HUES48 (cell line): ENCODE data around the gene PLXNA2.

Experiments
- H3K27ac ChIP-seq: one replicate; pipeline ENCODE4 v1.7.0; 2013; ENCODE audit warnings: low read depth, low read length, inconsistent platforms
- H3K27me3 ChIP-seq: 2 replicates; pipeline ENCODE4 v1.6.1; 2013; ENCODE audit warnings: mild to moderate bottlenecking, low read length; ENCODE audit not compliant: control insufficient read depth, insufficient read depth
- H3K36me3 ChIP-seq: 2 replicates; pipeline ENCODE4 v1.6.1; 2013; ENCODE audit warnings: low read length; ENCODE audit not compliant: control insufficient read depth, insufficient read depth
- H3K4me1 ChIP-seq: 2 replicates; pipeline ENCODE4 v1.6.1; 2013; ENCODE audit warnings: mild to moderate bottlenecking, low read length; ENCODE audit not compliant: control insufficient read depth, insufficient read depth
- H3K4me3 ChIP-seq: 2 replicates; pipeline ENCODE4 v1.5.1; 2013; ENCODE audit warnings: mild to moderate bottlenecking, low read depth, low read length
- H3K9ac ChIP-seq: 2 replicates; pipeline ENCODE4 v1.6.1; 2013; ENCODE audit warnings: mild to moderate bottlenecking, low read depth, low read length, moderate library complexity
- H3K9me3 ChIP-seq: 2 replicates; pipeline ENCODE4 v1.6.1; 2013; ENCODE audit warnings: low read length; ENCODE audit not compliant: control insufficient read depth, insufficient read depth

Gene PLXNA2

DNA sequence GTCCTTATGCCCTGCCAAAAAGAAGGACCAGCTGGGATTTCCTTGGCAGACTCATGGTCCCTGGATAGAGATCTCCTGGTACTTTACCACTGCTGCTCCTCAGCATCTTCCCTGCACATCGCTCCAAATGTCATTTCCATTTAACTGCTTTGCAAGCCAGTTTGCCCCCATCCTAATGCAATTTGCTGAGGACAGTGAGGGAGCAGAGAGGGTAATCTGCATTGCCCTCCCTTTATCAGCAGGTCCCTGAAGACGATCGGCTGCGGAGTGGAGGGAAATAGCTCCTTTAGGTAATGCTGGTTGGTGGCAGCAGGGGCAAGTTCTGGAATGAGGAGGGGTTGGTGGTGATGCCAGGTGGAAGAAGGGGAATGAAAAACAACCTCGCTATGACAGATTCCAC lies 2.7 kb downstream of the PLXNA2 start:
- Histone ChIP-seq H3K27me3 (peaks cover 72% of the 10 kb centered on the region), H3K27ac (no peak overlapping the region), H3K4me3 (no peak overlapping the region), H3K9me3 (no peaks in the 10 kb centered on the region), H3K9ac (no peak overlapping the region), H3K4me1 (peaks cover 22% of the 10 kb centered on the region), H3K36me3 (no peaks in the 10 kb centered on the region)

GRCh38 chr1:208240662-208241355 lies 3.4 kb downstream of the PLXNA2 start:
- H3K27me3 ChIP-seq, result peaks cover 66% of the 10 kb centered on the region
- peaks cover 29% of the 10 kb centered on the region for H3K4me1 ChIP-seq
- no peak overlapping the region for H3K4me3 ChIP-seq
- H3K9ac ChIP-seq, result no peak overlapping the region
- H3K27ac ChIP-seq, result no peak overlapping the region
- H3K9me3 ChIP-seq, result no peaks in the 10 kb centered on the region
- H3K36me3 ChIP-seq, result no peaks in the 10 kb centered on the region

GRCh38 chr1:208239473-208240381 lies 4.5 kb downstream of the PLXNA2 start:
- Histone ChIP-seq H3K27me3 (peaks cover 56% of the 10 kb centered on the region), H3K4me3 (no peak overlapping the region), H3K4me1 (peaks cover 26% of the 10 kb centered on the region), H3K36me3 (no peaks in the 10 kb centered on the region), H3K9me3 (no peaks in the 10 kb centered on the region), H3K27ac (no peak overlapping the region), H3K9ac (no peak overlapping the region)

- peaks cover 28% of the 10 kb centered on the region for H3K4me1 ChIP-seq
- H3K27me3 ChIP-seq, result peaks cover 50% of the 10 kb centered on the region
- no peak overlapping the region for H3K27ac ChIP-seq
- no peak overlapping the region for H3K9ac ChIP-seq
- no peaks in the 10 kb centered on the region for H3K9me3 ChIP-seq
- H3K36me3 ChIP-seq, result no peaks in the 10 kb centered on the region
- H3K4me3 ChIP-seq, result no peak overlapping the region
Measured at GRCh38 chr1:208238710-208239472, 5.3 kb downstream of the PLXNA2 start.

DNA sequence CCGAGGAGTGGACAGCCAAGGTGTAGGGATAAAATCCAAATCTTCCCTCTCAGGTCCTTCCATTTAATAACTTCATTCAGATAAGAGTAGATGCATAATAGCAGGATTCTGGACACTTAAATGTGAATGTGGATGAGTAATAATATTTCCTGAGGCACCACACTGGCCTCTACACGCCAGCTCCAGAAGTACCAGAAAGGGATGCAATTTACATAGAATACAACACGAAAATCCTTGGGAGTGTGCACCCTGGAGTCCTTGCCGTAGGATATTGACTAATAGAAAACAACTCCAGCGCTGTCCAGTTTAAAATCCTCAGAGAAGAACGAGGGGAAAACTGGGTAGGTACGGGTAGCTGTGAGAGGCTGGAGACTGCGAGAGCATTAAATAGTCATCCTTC lies 6.9 kb downstream of the PLXNA2 start:
- no peaks in the 10 kb centered on the region for H3K36me3 ChIP-seq
- H3K27ac ChIP-seq, result no peak overlapping the region
- peaks cover 34% of the 10 kb centered on the region for H3K27me3 ChIP-seq
- H3K9me3 ChIP-seq, result no peaks in the 10 kb centered on the region
- H3K9ac ChIP-seq, result no peak overlapping the region
- H3K4me3 ChIP-seq, result no peak overlapping the region
- peaks cover 38% of the 10 kb centered on the region for H3K4me1 ChIP-seq

DNA sequence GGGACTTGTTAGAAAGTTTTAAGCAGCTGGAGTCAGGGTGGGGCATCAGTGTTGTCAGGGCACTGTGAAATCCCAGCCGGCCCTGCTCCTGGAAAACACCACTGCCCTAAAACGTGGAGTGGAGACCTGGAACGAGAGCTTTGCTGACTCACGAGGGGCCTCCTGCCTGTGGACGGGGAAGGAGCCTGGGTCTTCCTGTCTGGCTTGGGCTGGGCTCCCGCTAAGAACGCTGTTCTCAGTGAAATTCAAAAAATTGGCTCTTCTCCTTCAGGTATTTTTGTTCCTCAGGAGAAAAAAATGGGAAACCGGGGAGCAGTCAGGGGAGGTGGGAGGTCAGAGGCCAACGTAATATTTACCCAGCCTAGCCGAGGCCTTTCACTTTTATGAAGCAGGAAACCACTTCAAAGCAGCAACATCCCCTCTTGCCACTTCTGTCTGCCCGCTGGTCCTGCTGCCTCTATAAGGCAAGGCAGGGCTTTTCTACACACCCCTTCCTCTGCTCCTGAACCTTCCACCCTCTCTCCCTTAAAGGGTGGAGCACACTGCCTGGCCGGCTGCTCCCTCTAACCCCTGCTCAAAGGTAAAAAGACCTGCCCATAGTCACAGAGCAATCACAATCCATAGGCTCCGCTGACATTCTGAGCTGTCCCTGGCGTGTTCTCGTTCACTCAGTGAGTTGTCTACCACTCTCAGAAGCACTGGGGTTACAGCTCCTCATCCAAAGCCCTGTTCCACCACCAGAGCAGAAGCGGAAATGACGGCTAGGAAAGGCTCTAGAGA lies 8.0 kb downstream of the PLXNA2 start:
- no peak overlapping the region for H3K9ac ChIP-seq
- H3K4me3 ChIP-seq, result no peak overlapping the region
- peak overlapping the region; percentile 39 for H3K27ac ChIP-seq
- no peaks in the 10 kb centered on the region for H3K36me3 ChIP-seq
- peaks cover 23% of the 10 kb centered on the region for H3K27me3 ChIP-seq
- H3K9me3 ChIP-seq, result no peaks in the 10 kb centered on the region
- H3K4me1 ChIP-seq, result peaks cover 48% of the 10 kb centered on the region

DNA sequence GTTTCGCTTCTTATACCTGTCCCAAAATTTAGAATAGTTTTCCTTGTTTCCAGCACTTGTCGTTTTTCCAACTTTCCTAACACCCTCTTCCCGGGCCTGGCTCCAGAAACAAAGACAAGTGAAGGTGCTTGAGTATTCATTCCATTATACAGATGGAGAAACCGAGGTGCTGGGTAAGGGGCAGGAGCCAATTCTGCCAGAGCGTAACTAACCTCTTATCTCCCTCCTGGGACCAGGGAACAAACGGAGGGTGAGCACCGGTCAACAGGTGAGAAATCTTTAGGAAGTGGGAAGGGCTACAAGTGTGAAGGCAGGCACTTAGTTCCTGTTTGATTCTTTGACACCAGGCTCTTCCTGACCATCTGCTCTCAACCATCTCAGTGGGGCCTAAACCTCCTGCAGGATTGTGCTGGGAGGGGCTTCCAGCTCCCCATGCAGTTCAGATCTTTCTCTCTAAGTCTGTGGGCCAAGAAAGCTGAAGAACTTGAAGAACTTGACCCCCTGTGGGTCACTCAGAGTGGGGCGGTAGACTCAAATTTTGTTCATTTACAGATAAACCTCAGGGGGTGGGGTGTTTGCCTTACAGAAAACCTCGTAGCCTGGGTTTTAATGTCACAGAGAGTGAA lies 8.7 kb downstream of the PLXNA2 start:
- no peak overlapping the region for H3K4me3 ChIP-seq
- H3K4me1 ChIP-seq, result peaks cover 50% of the 10 kb centered on the region

GRCh38 chr1:208234721-208235120 lies 9.5 kb downstream of the PLXNA2 start:
- Histone ChIP-seq H3K9me3 (no peaks in the 10 kb centered on the region), H3K36me3 (no peaks in the 10 kb centered on the region), H3K27ac (no peak overlapping the region), H3K9ac (no peak overlapping the region), H3K4me3 (no peak overlapping the region), H3K27me3 (peaks cover 9% of the 10 kb centered on the region; the same call in 1 of the 2 replicates), H3K4me1 (peaks cover 50% of the 10 kb centered on the region)

More for the DNA sequence above, 8.7 kb downstream of the PLXNA2 start:
- Histone ChIP-seq H3K27me3 (peaks cover 16% of the 10 kb centered on the region), H3K36me3 (no peaks in the 10 kb centered on the region), H3K9me3 (no peaks in the 10 kb centered on the region), H3K9ac (no peak overlapping the region), H3K27ac (peak overlapping the region; percentile 39)

DNA sequence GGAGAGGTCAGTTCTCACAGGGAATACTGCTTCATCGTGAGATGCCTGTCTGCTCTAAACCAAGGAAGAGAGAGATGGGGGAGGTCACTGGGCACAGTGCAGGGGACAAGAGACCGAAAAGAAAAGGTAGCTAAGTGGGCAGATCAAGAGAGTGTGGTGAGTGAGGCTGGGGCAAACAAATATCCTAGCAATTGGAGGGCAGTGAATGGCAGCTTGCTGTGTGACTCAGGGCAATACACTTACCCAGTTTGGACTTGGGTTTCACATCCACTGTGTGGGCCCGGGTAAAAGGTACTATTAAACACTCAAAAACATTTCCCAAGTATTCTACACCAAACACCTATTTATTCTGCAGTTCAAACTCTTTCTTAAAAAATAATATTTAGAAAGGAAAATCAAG lies 10.2 kb downstream of the PLXNA2 start:
- peaks cover 5% of the 10 kb centered on the region; the same call in 1 of the 2 replicates for H3K27me3 ChIP-seq
- no peak overlapping the region for H3K27ac ChIP-seq
- no peak overlapping the region for H3K4me3 ChIP-seq
- no peaks in the 10 kb centered on the region for H3K9me3 ChIP-seq
- H3K9ac ChIP-seq, result no peak overlapping the region
- no peaks in the 10 kb centered on the region for H3K36me3 ChIP-seq
- H3K4me1 ChIP-seq, result peaks cover 50% of the 10 kb centered on the region

DNA sequence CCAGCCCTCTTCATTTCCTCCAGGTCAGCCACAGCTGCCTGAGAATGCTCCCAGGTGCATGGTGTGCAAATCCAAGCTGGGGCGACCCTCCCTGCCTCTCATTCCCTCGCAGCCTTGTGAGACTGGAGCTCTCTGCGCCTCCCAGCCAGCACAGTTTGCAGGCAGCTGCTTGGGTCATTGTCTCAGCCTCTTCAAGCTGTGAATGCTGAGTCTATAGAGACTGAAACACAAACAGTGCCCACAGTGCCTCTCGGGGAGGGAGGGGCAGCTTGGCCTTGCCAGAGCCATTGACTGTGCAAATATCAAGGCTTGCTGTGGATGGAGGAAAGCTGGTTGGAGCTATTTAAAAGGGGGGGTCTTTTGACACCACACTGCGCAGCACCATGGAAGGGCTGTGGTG lies 10.6 kb downstream of the PLXNA2 start:
- Histone ChIP-seq H3K9me3 (no peaks in the 10 kb centered on the region), H3K36me3 (no peaks in the 10 kb centered on the region), H3K9ac (no peak overlapping the region), H3K4me3 (no peak overlapping the region), H3K27ac (peak overlapping the region; percentile 24), H3K4me1 (peaks cover 47% of the 10 kb centered on the region), H3K27me3 (peaks cover 5% of the 10 kb centered on the region; the same call in 1 of the 2 replicates)
